H1 (cell line): ENCODE results near the gene CITED1. TPM values are rescaled to one million over a fixed set of nuclear protein-coding genes. Genes with fewer than 3 reads are reported as not detected.

Experiments used
- CTCF ChIA-PET: fragments of 300-600 bp; sonication (Branson Sonifier 250); formaldehyde crosslinking; loops from one replicate; lab custom pipeline; 2021; ENCODE audit not compliant: partially characterized antibody; lab: Charles Lee
- POLR2A ChIA-PET: fragments of 300-600 bp; sonication (Branson Sonifier 250); formaldehyde crosslinking; loops from one replicate; lab custom pipeline; 2021; ENCODE audit warnings: inconsistent platforms; ENCODE audit not compliant: partially characterized antibody; lab: Charles Lee
- DNase-seq, 2 experiments: peaks; one replicate each; pipeline versions ENCODE4 v3.0.0 to v3.0.0-alpha.2; 2010 to 2022; ENCODE audit warnings: low spot score in 2 of 2, low read depth in 1 of 2, mixed read lengths in 1 of 2
- FAIRE-seq: peaks from 2 replicates; lab custom pipeline; 2011; peaks lifted over from hg19 to GRCh38; lab: Jason Lieb, UNC
- H2AFZ ChIP-seq: 2 replicates; pipeline ENCODE4 v1.8.1; 2012; ENCODE audit warnings: low read length, inconsistent platforms
- H2AK5ac ChIP-seq: 2 replicates; pipeline ENCODE4 v1.6.1; 2013; ENCODE audit warnings: low read depth, low read length
- H2BK120ac ChIP-seq: replicated peaks from 2 replicates; pipeline ENCODE3; 2013; ENCODE audit warnings: low read depth, low read length, inconsistent platforms
- H2BK12ac ChIP-seq: 2 replicates; pipeline ENCODE4 v1.6.1; 2013; ENCODE audit warnings: low read depth, low read length
- H2BK15ac ChIP-seq: 2 replicates; pipeline ENCODE4 v1.6.1; 2013; ENCODE audit warnings: low read length
- H2BK20ac ChIP-seq: 2 replicates; pipeline ENCODE4 v1.6.1; 2013; ENCODE audit warnings: low read length
- H2BK5ac ChIP-seq: 2 replicates; pipeline ENCODE4 v1.6.1; 2013; ENCODE audit warnings: low read depth, low read length
- H3K14ac ChIP-seq: 2 replicates; pipeline ENCODE4 v1.6.1; 2013; ENCODE audit warnings: inconsistent platforms; ENCODE audit not compliant: insufficient read length
- H3K18ac ChIP-seq: 2 replicates; pipeline ENCODE4 v1.6.1; 2013; ENCODE audit warnings: low read length; ENCODE audit errors: extremely low read depth
- H3K23ac ChIP-seq: 2 replicates; pipeline ENCODE4 v1.6.1; 2013; ENCODE audit warnings: inconsistent platforms; ENCODE audit not compliant: insufficient read length
- H3K23me2 ChIP-seq: 2 replicates; pipeline ENCODE4 v1.6.1; 2013; ENCODE audit warnings: low read depth, low read length
- H3K27ac ChIP-seq: 2 replicates; pipeline ENCODE4 v1.6.1; 2011; ENCODE audit warnings: low read depth, low read length, inconsistent platforms
- H3K27me3 ChIP-seq, 4 experiments: replicated peaks in 1 of 4; 1 replicate in 1 of 4; 2 replicates in 3 of 4; pipeline versions ENCODE4 v1.6.1 to v1.8.1; 2011 to 2013; ENCODE audit warnings: low read length in 3 of 4, mild to moderate bottlenecking in 3 of 4, inconsistent platforms in 2 of 4, mixed read lengths in 2 of 4, moderate library complexity in 1 of 4; ENCODE audit not compliant: control insufficient read depth in 3 of 4, insufficient read depth in 3 of 4; ENCODE audit errors: extremely low read depth in 1 of 4
- H3K36me3 ChIP-seq, 4 experiments: 2 replicates each; pipeline versions ENCODE4 v1.6.1 to v1.8.1; 2011 to 2013; ENCODE audit warnings: mild to moderate bottlenecking in 4 of 4, low read length in 3 of 4, moderate library complexity in 2 of 4, control low read depth in 1 of 4, inconsistent platforms in 1 of 4; ENCODE audit not compliant: insufficient read depth in 4 of 4, control insufficient read depth in 2 of 4
- H3K4ac ChIP-seq: replicated peaks from 2 replicates; pipeline ENCODE3; 2013; ENCODE audit warnings: low read length, low read depth, mixed read lengths, inconsistent platforms; ENCODE audit not compliant: insufficient read length
- H3K4me1 ChIP-seq, 4 experiments: replicated peaks in 1 of 4; 1 replicate in 1 of 4; 2 replicates in 3 of 4; pipeline versions ENCODE4 v1.6.1 to v1.8.1; 2011 to 2013; ENCODE audit warnings: low read length in 3 of 4, inconsistent platforms in 2 of 4, mixed read lengths in 1 of 4; ENCODE audit not compliant: insufficient read depth in 4 of 4, control insufficient read depth in 3 of 4
- H3K4me2 ChIP-seq, 2 experiments: 2 replicates each; pipeline versions ENCODE4 v1.6.1 to v1.8.1; 2011 to 2013; ENCODE audit warnings: low read depth in 2 of 2, low read length in 2 of 2, control low read depth in 1 of 2, inconsistent platforms in 1 of 2, mild to moderate bottlenecking in 1 of 2; ENCODE audit not compliant: insufficient read depth in 1 of 2
- H3K4me3 ChIP-seq, 4 experiments: fragments of 200-600, 300-600 bp in 1 of 4; sonication (generic), shearing (Covaris generic), sonication (Bioruptor Twin) in 1 of 4; 2 replicates each; pipeline versions ENCODE4 v1.5.1 to v1.8.1; 2011 to 2016; ENCODE audit warnings: low read length in 4 of 4, low read depth in 3 of 4, control low read depth in 2 of 4, inconsistent platforms in 2 of 4, mild to moderate bottlenecking in 2 of 4, mixed read lengths in 1 of 4, moderate library complexity in 1 of 4; ENCODE audit not compliant: insufficient read depth in 2 of 4; ENCODE audit errors: extremely low read depth in 1 of 4
- H3K56ac ChIP-seq: replicated peaks from 2 replicates; pipeline ENCODE3; 2013; ENCODE audit warnings: low read depth, mild to moderate bottlenecking, mixed read lengths, low read length, inconsistent platforms; ENCODE audit not compliant: insufficient read length
- H3K79me1 ChIP-seq: 2 replicates; pipeline ENCODE4 v1.6.1; 2013; ENCODE audit warnings: low read depth, low read length, control low read depth
- H3K79me2 ChIP-seq, 2 experiments: 2 replicates each; pipeline versions ENCODE4 v1.6.1 to v1.8.1; 2012 to 2013; ENCODE audit warnings: low read length in 2 of 2, mild to moderate bottlenecking in 2 of 2, inconsistent platforms in 1 of 2; ENCODE audit not compliant: insufficient read depth in 2 of 2, control insufficient read depth in 1 of 2
- H3K9ac ChIP-seq, 4 experiments: replicated peaks in 1 of 4; 1 replicate in 1 of 4; 2 replicates in 3 of 4; pipeline versions ENCODE4 v1.6.1 to v1.8.1; 2011 to 2013; ENCODE audit warnings: low read depth in 3 of 4, low read length in 3 of 4, control low read depth in 2 of 4, mild to moderate bottlenecking in 2 of 4, moderate library complexity in 2 of 4, inconsistent platforms in 1 of 4; ENCODE audit errors: extremely low read depth in 1 of 4
- H3K9me3 ChIP-seq, 2 experiments: 2 replicates each; pipeline versions ENCODE4 v1.6.1 to v1.8.1; 2012 to 2013; ENCODE audit warnings: mild to moderate bottlenecking in 2 of 2, moderate library complexity in 2 of 2, control low read depth in 1 of 2, inconsistent platforms in 1 of 2, low read depth in 1 of 2, low read length in 1 of 2, mixed read lengths in 1 of 2; ENCODE audit not compliant: insufficient read depth in 2 of 2
- H4K20me1 ChIP-seq, 2 experiments: replicated peaks in 1 of 2; 2 replicates each; pipeline versions ENCODE3 to v1.8.1; 2011 to 2013; ENCODE audit warnings: inconsistent platforms in 2 of 2, low read length in 2 of 2, mild to moderate bottlenecking in 1 of 2; ENCODE audit not compliant: insufficient read depth in 2 of 2, control insufficient read depth in 1 of 2
- H4K5ac ChIP-seq: 2 replicates; pipeline ENCODE4 v1.6.1; 2013; ENCODE audit warnings: low read length, low read depth, mixed read lengths, inconsistent platforms; ENCODE audit not compliant: insufficient read length
- H4K8ac ChIP-seq: 2 replicates; pipeline ENCODE4 v1.8.0; 2013; ENCODE audit warnings: mild to moderate bottlenecking, moderate library complexity, low read length, inconsistent platforms; ENCODE audit not compliant: insufficient read depth; ENCODE audit errors: extremely low read depth
- H4K91ac ChIP-seq: replicated peaks from 2 replicates; pipeline ENCODE3; 2013; ENCODE audit warnings: low read length, mixed read lengths, inconsistent platforms; ENCODE audit not compliant: insufficient read length
- CHD2 ChIP-seq: IDR thresholded peaks from 2 replicates; pipeline ENCODE4 v1.6.1; 2012; ENCODE audit warnings: low read length, improper control_type of control experiment
- SIN3A ChIP-seq, 2 experiments: IDR thresholded peaks in 1 of 2; conservative IDR thresholded peaks in 1 of 2; 2 replicates each; pipeline ENCODE4 v1.6.1; 2011 to 2012; ENCODE audit warnings: low read length in 2 of 2, improper control_type of control experiment in 1 of 2, low read depth in 1 of 2, mild to moderate bottlenecking in 1 of 2
- SP1 ChIP-seq: IDR thresholded peaks from 2 replicates; pipeline ENCODE4 v1.6.1; 2011; ENCODE audit warnings: low read depth, low read length
- TAF1 ChIP-seq: IDR thresholded peaks from 2 replicates; pipeline ENCODE4 v1.6.1; 2011; ENCODE audit warnings: mild to moderate bottlenecking, low read depth, low read length
- WGBS, 2 experiments: shearing (Covaris generic) in 1 of 2; methylation state at CpG; one replicate each; pipeline versions ENCODE4 v1.1.6 to v1.1.7; 2013 to 2015; ENCODE audit warnings: low lambda C conversion rate in 2 of 2, mixed read lengths in 2 of 2, inconsistent platforms in 1 of 2, low coverage in 1 of 2, missing lambda C conversion rate in 1 of 2; ENCODE audit not compliant: insufficient replicate concordance in 2 of 2, insufficient coverage in 1 of 2, insufficient read length in 1 of 2; ENCODE audit errors: extremely low coverage in 1 of 2, missing lambda C conversion rate in 1 of 2; 5-methylcytosine and 5-hydroxymethylcytosine counted together
- polyA plus RNA-seq, 7 experiments: library from polyadenylated mRNA; depleted of rRNA in 3 of 7; stranded (reverse) in 5 of 7; unstranded in 2 of 7; fragments of >200 nt in 5 of 7; fragments of 200-250 nt in 2 of 7; gene quantifications; 1 replicate in 5 of 7; 2 replicates in 1 of 7; 4 replicates in 1 of 7; pipeline versions ENCODE4 v1.2.1 to v1.2.3, GENCODE V29; 2011 to 2013; ENCODE audit warnings: missing spikeins in 2 of 7, mixed read lengths in 2 of 7
- total RNA-seq: library from RNA; stranded (reverse); fragmentation: NEBNext Ultra II Directional; extraction: Animal tissue kit (Norgen Biotek cat#: 25700); gene quantifications from 2 replicates; pipeline ENCODE4 v1.2.1, GENCODE V29; 2021

CITED1 gene
- total and polyA plus RNA-seq, 2 of the 8 experiments (the other 6 are each of a cell fraction or from before 2014, with no cell fraction given) = 1.2 to 2.4 TPM

DNA sequence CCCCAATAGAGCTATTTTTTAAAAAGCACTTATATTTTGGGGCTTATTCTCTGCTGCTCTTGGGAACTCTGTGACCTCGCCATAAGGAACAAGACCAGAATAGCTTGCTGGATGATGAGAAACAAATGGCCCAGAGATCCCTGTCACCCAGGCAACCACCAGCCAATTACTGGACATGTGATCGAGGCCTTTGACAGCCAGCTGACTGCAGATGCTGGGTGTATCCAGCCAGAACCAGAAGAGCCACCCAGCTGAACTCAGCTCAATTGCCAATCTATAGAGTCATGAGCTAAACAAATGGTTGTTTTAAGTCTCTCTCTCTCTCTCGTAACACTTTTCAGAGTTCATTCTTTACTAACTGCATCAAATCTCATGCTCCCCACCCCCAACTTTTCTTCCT lies 24.4 kb upstream of the CITED1 start:
- H3K23me2 ChIP-seq = no peaks in the 10 kb centered on the region
- no peak overlapping the region for H4K91ac ChIP-seq
- no peak overlapping the region for H3K4me3 ChIP-seq
- no peak overlapping the region for H2BK15ac ChIP-seq
- peak; percentile 65 to 89; a peak in 2 of 4 replicates for TF ChIP-seq SIN3A (conservative IDR thresholded peaks at IDR 0.05 in 1 of 2, IDR thresholded peaks at IDR 0.05 in 1 of 2; ENCODE audit: low read depth in 1 of 2, low read length in 2 of 2)
- TF ChIP-seq SP1 = no peak
- no peak for TF ChIP-seq CHD2
- no peak for TF ChIP-seq TAF1
- no peaks in the 10 kb centered on the region for H3K36me3 ChIP-seq
- no peaks in the 10 kb centered on the region for H3K27me3 ChIP-seq
- no peak overlapping the region for H2AK5ac ChIP-seq
- no peak overlapping the region for H3K18ac ChIP-seq
- H3K14ac ChIP-seq = no peak overlapping the region
- H4K8ac ChIP-seq = no peak overlapping the region
- no peaks in the 10 kb centered on the region for H4K20me1 ChIP-seq
- no peak overlapping the region for H3K23ac ChIP-seq
- peaks cover 0 to 3% (median 1%) of the 10 kb centered on the region in 4 experiments; a peak in 1 of 7 replicates for H3K4me1 ChIP-seq
- H3K56ac ChIP-seq = no peak overlapping the region
- H3K4ac ChIP-seq = no peak overlapping the region
- H4K5ac ChIP-seq = no peak overlapping the region
- no peak overlapping the region for H2BK120ac ChIP-seq
- CTCF ChIA-PET = interaction anchor here (0.9 to 1.3 kb wide), 2 partner anchors 26 to 31 kb away, joined by 3 read pairs; no protein-coding TSS in a partner anchor
- H3K79me1 ChIP-seq = no peaks in the 10 kb centered on the region
- no peak overlapping the region for H2BK5ac ChIP-seq
- FAIRE-seq = no peak
- no peak overlapping the region for H3K27ac ChIP-seq
- no peak overlapping the region for H3K4me2 ChIP-seq
- H2BK20ac ChIP-seq = no peak overlapping the region
- H3K79me2 ChIP-seq = no peaks in the 10 kb centered on the region
- no peak for DNase-seq
- no peak overlapping the region for H2BK12ac ChIP-seq
- 91% methylated on average over 3 of the region's 3 CpGs; no CpG with 5 or more reads in 1 of the 2 experiments for WGBS, 2 experiments
- no peaks in the 10 kb centered on the region for H3K9me3 ChIP-seq
- no peak overlapping the region for H2AFZ ChIP-seq
- H3K9ac ChIP-seq = no peak overlapping the region
- POLR2A ChIA-PET = no interaction called here
